HPDE6-E6E7 (cell line): ENCODE results near the gene WNT10A.
"Not testable (repeated sequence)": the region's sequence is repeated elsewhere in the genome, so short reads cannot be mapped to it uniquely, and the experiment has no call there.

Experiments used
- DNase-seq: peaks from one replicate; pipeline ENCODE4 v3.0.0; 2011; ENCODE audit warnings: missing footprints; ENCODE audit errors: extremely low spot score

WNT10A gene

DNA sequence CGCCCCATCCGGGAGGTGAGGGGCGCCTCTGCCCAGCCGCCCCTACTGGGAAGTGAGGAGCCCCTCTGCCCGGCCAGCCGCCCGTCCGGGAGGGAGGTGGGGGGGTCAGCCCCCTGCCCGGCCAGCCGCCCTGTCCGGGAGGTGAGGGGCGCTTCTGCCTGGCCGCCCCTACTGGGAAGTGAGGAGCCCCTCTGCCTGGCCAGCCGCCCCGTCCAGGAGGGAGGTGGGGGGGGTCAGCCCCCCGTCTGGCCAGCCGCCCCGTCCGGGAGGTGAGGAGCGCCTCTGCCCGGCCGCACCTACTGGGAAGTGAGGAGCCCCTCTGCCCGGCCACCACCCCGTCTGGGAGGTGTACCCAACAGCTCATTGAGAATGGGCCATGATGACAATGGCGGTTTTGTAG, 51.1 kb downstream of the WNT10A start:
- not testable (repeated sequence) for DNase-seq
